ENCODE measurements around the gene LMTK2. TPM values are rescaled to one million over a fixed set of nuclear protein-coding genes. Genes with fewer than 3 reads are reported as not detected.

LMTK2 gene
- total RNA-seq, 1 donor from 2014 or later, result 19.2 TPM

DNA sequence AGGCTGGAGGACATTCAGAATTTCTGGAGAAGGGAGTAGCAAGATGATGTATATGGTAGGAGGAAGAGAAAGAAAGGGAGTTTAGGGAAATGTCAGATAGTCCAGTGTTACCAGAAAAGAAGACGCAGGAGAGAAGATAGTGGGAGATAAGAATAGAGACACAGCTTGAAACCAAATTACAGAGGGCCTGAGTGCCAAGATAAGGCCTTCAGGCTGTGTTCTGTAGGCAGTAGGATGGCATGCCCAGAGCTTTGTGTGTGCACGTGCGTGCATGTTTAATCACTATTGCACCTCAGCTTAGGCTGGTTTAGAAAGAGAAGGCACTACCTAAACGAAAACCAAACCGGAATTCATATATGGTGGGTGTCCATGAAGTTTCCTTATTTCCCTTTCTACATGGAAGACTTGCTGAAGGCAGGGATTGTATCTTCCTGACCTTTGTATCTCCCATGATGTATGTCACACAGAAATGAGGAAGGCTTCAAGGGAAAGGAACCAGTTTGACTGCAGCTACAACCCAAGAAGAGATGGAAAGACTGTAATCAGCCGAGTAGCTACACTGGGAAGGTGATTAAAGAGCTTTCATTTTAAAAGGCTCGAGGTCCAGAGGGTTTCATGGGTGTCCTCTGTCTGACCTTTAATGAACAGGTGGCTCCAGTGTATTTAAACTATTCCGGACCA lies 68.7 kb downstream of the LMTK2 start:
- H3K4me1 Mint-ChIP-seq, result peaks cover 7% of the 10 kb centered on the region
- no peak for TF ChIP-seq CTCF (conservative IDR thresholded peaks at IDR 0.05)
- DNase-seq (ENCODE audit: low read depth, low spot score), result no peak
- H3K36me3 Mint-ChIP-seq (ENCODE audit: low read depth), result no peaks in the 10 kb centered on the region
- H3K9me3 Mint-ChIP-seq, result no peaks in the 10 kb centered on the region
- peak overlapping the region; percentile 79 for H3K27ac Mint-ChIP-seq (ENCODE audit: unreplicated experiment)
- H3K4me3 Mint-ChIP-seq, result no peak overlapping the region
- H3K27me3 Mint-ChIP-seq (ENCODE audit: low read depth), result no peaks in the 10 kb centered on the region

- no peak for DNase-seq (ENCODE audit: low read depth, low spot score)
- H3K27me3 Mint-ChIP-seq (ENCODE audit: low read depth), result no peaks in the 10 kb centered on the region
- no peak overlapping the region for H3K4me3 Mint-ChIP-seq
- TF ChIP-seq CTCF (conservative IDR thresholded peaks at IDR 0.05), result no peak
- no peaks in the 10 kb centered on the region for H3K9me3 Mint-ChIP-seq
- peak overlapping the region; percentile 20 for H3K27ac Mint-ChIP-seq (ENCODE audit: unreplicated experiment)
- no peaks in the 10 kb centered on the region for H3K4me1 Mint-ChIP-seq
- H3K36me3 Mint-ChIP-seq (ENCODE audit: low read depth), result peaks cover 3% of the 10 kb centered on the region
Measured at GRCh38 chr7:98177553-98177952, 70.9 kb downstream of the LMTK2 start.

- no peak for DNase-seq (ENCODE audit: low read depth, low spot score)
- peaks cover 3% of the 10 kb centered on the region for H3K36me3 Mint-ChIP-seq (ENCODE audit: low read depth)
- H3K4me3 Mint-ChIP-seq, result no peak overlapping the region
- H3K27ac Mint-ChIP-seq (ENCODE audit: unreplicated experiment), result no peak overlapping the region
- no peaks in the 10 kb centered on the region for H3K4me1 Mint-ChIP-seq
- no peaks in the 10 kb centered on the region for H3K27me3 Mint-ChIP-seq (ENCODE audit: low read depth)
- no peaks in the 10 kb centered on the region for H3K9me3 Mint-ChIP-seq
- TF ChIP-seq CTCF (conservative IDR thresholded peaks at IDR 0.05), result no peak
Measured at GRCh38 chr7:98178321-98178720, 71.7 kb downstream of the LMTK2 start.

GRCh38 chr7:98178762-98179490 lies 72.3 kb downstream of the LMTK2 start:
- Mint-ChIP-seq H3K9me3 (no peaks in the 10 kb centered on the region), H3K4me1 (no peaks in the 10 kb centered on the region), H3K27ac (ENCODE audit: unreplicated experiment) (no peak overlapping the region), H3K4me3 (no peak overlapping the region), H3K36me3 (ENCODE audit: low read depth) (peaks cover 3% of the 10 kb centered on the region), H3K27me3 (ENCODE audit: low read depth) (no peaks in the 10 kb centered on the region)
- no peak for TF ChIP-seq CTCF (conservative IDR thresholded peaks at IDR 0.05)
- no peak for DNase-seq (ENCODE audit: low read depth, low spot score)

- H3K36me3 Mint-ChIP-seq (ENCODE audit: low read depth), result peaks cover 3% of the 10 kb centered on the region
- H3K4me3 Mint-ChIP-seq, result no peak overlapping the region
- no peaks in the 10 kb centered on the region for H3K27me3 Mint-ChIP-seq (ENCODE audit: low read depth)
- no peaks in the 10 kb centered on the region for H3K4me1 Mint-ChIP-seq
- no peak overlapping the region for H3K27ac Mint-ChIP-seq (ENCODE audit: unreplicated experiment)
- H3K9me3 Mint-ChIP-seq, result no peaks in the 10 kb centered on the region
- no peak for DNase-seq (ENCODE audit: low read depth, low spot score)
- TF ChIP-seq CTCF (conservative IDR thresholded peaks at IDR 0.05), result no peak
Measured at GRCh38 chr7:98180751-98181150, 74.1 kb downstream of the LMTK2 start.
